Measurements from ENCODE around the gene FAM13A.

FAM13A gene

GRCh38 chr4:88816360-88816759 is 240.6 kb downstream of the FAM13A start:
- no peak for DNase-seq (ENCODE audit: low read depth in 2 of 2, low spot score in 1 of 2)

- no peak for DNase-seq (ENCODE audit: low read depth in 2 of 2, low spot score in 1 of 2)
Measured at GRCh38 chr4:88814043-88814617, 242.9 kb downstream of the FAM13A start.

GRCh38 chr4:88813013-88813412 is 244.0 kb downstream of the FAM13A start:
- no peak for DNase-seq (ENCODE audit: low read depth in 2 of 2, low spot score in 1 of 2)

GRCh38 chr4:88812420-88812819 is 244.6 kb downstream of the FAM13A start:
- no peak for DNase-seq (ENCODE audit: low read depth in 2 of 2, low spot score in 1 of 2)

- DNase-seq (ENCODE audit: low read depth in 2 of 2, low spot score in 1 of 2), result no peak
Measured at GRCh38 chr4:88811904-88812303, 245.1 kb downstream of the FAM13A start.

GRCh38 chr4:88810325-88810724 is 246.7 kb downstream of the FAM13A start:
- DNase-seq (ENCODE audit: low read depth in 2 of 2, low spot score in 1 of 2), result no peak

- no peak for DNase-seq (ENCODE audit: low read depth in 2 of 2, low spot score in 1 of 2)
Measured at GRCh38 chr4:88809576-88810219, 247.3 kb downstream of the FAM13A start.

GRCh38 chr4:88809101-88809500 is 247.9 kb downstream of the FAM13A start:
- no peak for DNase-seq (ENCODE audit: low read depth in 2 of 2, low spot score in 1 of 2)

- DNase-seq (ENCODE audit: low read depth in 2 of 2, low spot score in 1 of 2), result no peak
Measured at GRCh38 chr4:88807499-88807898, 249.5 kb downstream of the FAM13A start.

GRCh38 chr4:88804234-88804633 is 252.8 kb downstream of the FAM13A start:
- DNase-seq (ENCODE audit: low read depth in 2 of 2, low spot score in 1 of 2), result no peak

GRCh38 chr4:88803600-88804096 is 253.3 kb downstream of the FAM13A start:
- no peak for DNase-seq (ENCODE audit: low read depth in 2 of 2, low spot score in 1 of 2)

- no peak for DNase-seq (ENCODE audit: low read depth in 2 of 2, low spot score in 1 of 2)
Measured at GRCh38 chr4:88802585-88803286, 254.2 kb downstream of the FAM13A start.

- no peak for DNase-seq (ENCODE audit: low read depth in 2 of 2, low spot score in 1 of 2)
Measured at GRCh38 chr4:88802138-88802537, 254.8 kb downstream of the FAM13A start.

GRCh38 chr4:88799900-88800299 is 257.1 kb downstream of the FAM13A start:
- DNase-seq (ENCODE audit: low read depth in 2 of 2, low spot score in 1 of 2), result no peak

- DNase-seq (ENCODE audit: low read depth in 2 of 2, low spot score in 1 of 2), result no peak
Measured at GRCh38 chr4:88797725-88798124, 259.3 kb downstream of the FAM13A start.

- no peak for DNase-seq (ENCODE audit: low read depth in 2 of 2, low spot score in 1 of 2)
Measured at GRCh38 chr4:88796545-88796944, 260.4 kb downstream of the FAM13A start.

GRCh38 chr4:88794952-88795351 is 262.0 kb downstream of the FAM13A start:
- no peak for DNase-seq (ENCODE audit: low read depth in 2 of 2, low spot score in 1 of 2)

GRCh38 chr4:88794087-88794690 is 262.8 kb downstream of the FAM13A start:
- DNase-seq (ENCODE audit: low read depth in 2 of 2, low spot score in 1 of 2), result no peak

GRCh38 chr4:88793475-88793874 is 263.5 kb downstream of the FAM13A start:
- no peak for DNase-seq (ENCODE audit: low read depth in 2 of 2, low spot score in 1 of 2)

GRCh38 chr4:88792821-88793220 is 264.2 kb downstream of the FAM13A start:
- no peak for DNase-seq (ENCODE audit: low read depth in 2 of 2, low spot score in 1 of 2)

GRCh38 chr4:88792268-88792781 is 264.7 kb downstream of the FAM13A start:
- no peak for DNase-seq (ENCODE audit: low read depth in 2 of 2, low spot score in 1 of 2)

- no peak for DNase-seq (ENCODE audit: low read depth in 2 of 2, low spot score in 1 of 2)
Measured at GRCh38 chr4:88791274-88791673, 265.7 kb downstream of the FAM13A start.
